HL-60 (cell line): ENCODE measurements around the gene GID8.

Source experiments
- DNase-seq, 2 experiments: peaks; one replicate each; pipeline ENCODE4 v3.0.0-alpha.2; 2010 to 2020; ENCODE audit warnings: low read depth in 1 of 2, low spot score in 1 of 2
- H3K27ac ChIP-seq: fragments of 250-450 bp; sonication (Bioruptor Pico); replicated peaks from 2 replicates; pipeline ENCODE4 v1.5.1; 2020; ENCODE audit warnings: mild to moderate bottlenecking, moderate library complexity
- H3K27me3 ChIP-seq: fragments of 250-450 bp; sonication (Bioruptor Pico); 2 replicates; pipeline ENCODE4 v1.5.1; 2021; ENCODE audit warnings: mild to moderate bottlenecking, moderate library complexity; ENCODE audit not compliant: insufficient read depth, poor library complexity, severe bottlenecking
- H3K4me3 ChIP-seq: replicated peaks from 2 replicates; pipeline ENCODE4 v1.5.1; 2011; ENCODE audit warnings: mild to moderate bottlenecking, control low read depth, low read length; ENCODE audit not compliant: insufficient read depth
- CTCF ChIP-seq: IDR thresholded peaks from one replicate; pipeline ENCODE4 v1.5.1; 2011; ENCODE audit warnings: low read length, control low read depth, inconsistent platforms; ENCODE audit not compliant: insufficient read depth
- GABPA ChIP-seq: IDR thresholded peaks from 2 replicates; pipeline ENCODE4 v1.6.1; 2012; ENCODE audit warnings: low read depth
- POLR2AphosphoS5 ChIP-seq: IDR thresholded peaks from 2 replicates; pipeline ENCODE4 v1.6.1; 2012; ENCODE audit warnings: low read depth
- REST ChIP-seq: IDR thresholded peaks from 2 replicates; pipeline ENCODE4 v1.6.1; 2012; ENCODE audit warnings: low read depth; ENCODE audit not compliant: insufficient replicate concordance
- SPI1 ChIP-seq: IDR thresholded peaks from 2 replicates; pipeline ENCODE4 v1.6.1; 2012; ENCODE audit warnings: low read depth, mild to moderate bottlenecking, borderline replicate concordance

GID8 gene

GRCh38 chr20:62923669-62924441 lies 14.1 kb upstream of the GID8 start:
- Histone ChIP-seq H3K4me3 (peak overlapping the region; percentile 80; the same call in 1 of the 2 replicates), H3K27me3 (no peaks in the 10 kb centered on the region), H3K27ac (peak overlapping the region; percentile 92)
- no peak for TF ChIP-seq REST
- TF ChIP-seq POLR2AphosphoS5, result no peak
- TF ChIP-seq SPI1, result no peak
- no peak for TF ChIP-seq GABPA
- no peak for TF ChIP-seq CTCF
- no peak for DNase-seq

- TF ChIP-seq CTCF, result no peak
- no peak for TF ChIP-seq REST
- TF ChIP-seq SPI1, result no peak
- no peak for TF ChIP-seq GABPA
- no peak for TF ChIP-seq POLR2AphosphoS5
- H3K4me3 ChIP-seq, result peak overlapping the region; percentile 80
- no peaks in the 10 kb centered on the region for H3K27me3 ChIP-seq
- peak overlapping the region; percentile 92 for H3K27ac ChIP-seq
- DNase-seq, result peak in 1 of 2 experiments; percentile 41
Observed at GRCh38 chr20:62924442-62925075, 13.4 kb upstream of the GID8 start.

- Histone ChIP-seq H3K27ac (peak overlapping the region; percentile 92), H3K27me3 (no peaks in the 10 kb centered on the region), H3K4me3 (peak overlapping the region; percentile 80)
- no peak for DNase-seq
- no peak for TF ChIP-seq POLR2AphosphoS5
- TF ChIP-seq SPI1, result no peak
- no peak for TF ChIP-seq REST
- no peak for TF ChIP-seq GABPA
- TF ChIP-seq CTCF, result no peak
Observed at GRCh38 chr20:62925076-62925419, 12.9 kb upstream of the GID8 start.
